OCI-LY1 (cell line): ENCODE data around the gene TOGARAM2.

Experiments used
- H2AFZ ChIP-seq: fragments of 200-600 bp; sonication (generic), shearing (Covaris generic); 2 replicates; pipeline ENCODE4 v1.6.0; 2014; ENCODE audit warnings: antibody characterized with exemption, mild to moderate bottlenecking, low read length
- H3F3A ChIP-seq: fragments of 200-600 bp; sonication (generic), shearing (Covaris generic); 2 replicates; pipeline ENCODE4 v1.6.0; 2014; ENCODE audit warnings: mild to moderate bottlenecking, antibody characterized with exemption, low read length, moderate library complexity; ENCODE audit not compliant: insufficient read depth
- H3K27ac ChIP-seq: fragments of 200-600 bp; sonication (generic); 2 replicates; pipeline ENCODE4 v1.5.1; 2014; ENCODE audit warnings: low read length, mixed run types, mild to moderate bottlenecking, low read depth; ENCODE audit not compliant: poor library complexity, severe bottlenecking
- H3K27me3 ChIP-seq: fragments of 200-600 bp; sonication (generic); 2 replicates; pipeline ENCODE4 v1.6.0; 2014; ENCODE audit warnings: antibody characterized with exemption, mild to moderate bottlenecking, low read length, moderate library complexity; ENCODE audit not compliant: insufficient read depth
- H3K36me3 ChIP-seq: fragments of 200-600 bp; sonication (generic); 2 replicates; pipeline ENCODE4 v1.6.1; 2014; ENCODE audit warnings: mild to moderate bottlenecking, antibody characterized with exemption, low read length, moderate library complexity, mixed read lengths; ENCODE audit not compliant: insufficient read depth
- H3K4me1 ChIP-seq: fragments of 200-600 bp; sonication (generic); 2 replicates; pipeline ENCODE4 v1.5.1; 2014; ENCODE audit warnings: mild to moderate bottlenecking, low read length, moderate library complexity; ENCODE audit not compliant: insufficient read depth, severe bottlenecking
- H3K4me2 ChIP-seq: fragments of 200-600 bp; sonication (generic), shearing (Covaris generic); 2 replicates; pipeline ENCODE4 v1.6.1; 2014; ENCODE audit warnings: low read length
- H3K4me3 ChIP-seq: fragments of 200-600 bp; sonication (generic); 2 replicates; pipeline ENCODE4 v1.5.1; 2014; ENCODE audit warnings: low read length, low read depth, mild to moderate bottlenecking, mixed read lengths; ENCODE audit not compliant: poor library complexity, severe bottlenecking
- H3K79me2 ChIP-seq: fragments of 200-600 bp; shearing (Covaris generic); 2 replicates; pipeline ENCODE4 v1.6.1; 2016; ENCODE audit warnings: mixed run types, low read length, mixed read lengths; ENCODE audit not compliant: insufficient read depth
- H3K9ac ChIP-seq: fragments of 200-600 bp; sonication (generic), shearing (Covaris generic); 2 replicates; pipeline ENCODE4 v1.6.1; 2014; ENCODE audit warnings: mild to moderate bottlenecking, low read length, mixed read lengths
- H3K9me2 ChIP-seq: fragments of 200-600 bp; sonication (generic), shearing (Covaris generic); 2 replicates; pipeline ENCODE4 v1.6.1; 2014; ENCODE audit warnings: low read depth, mild to moderate bottlenecking, low read length, mixed read lengths
- H3K9me3 ChIP-seq: fragments of 200-600 bp; shearing (Covaris generic); 2 replicates; pipeline ENCODE4 v1.6.1; 2014; ENCODE audit warnings: low read length, mixed read lengths
- H4K20me1 ChIP-seq: fragments of 200-600 bp; sonication (generic), shearing (Covaris generic); 2 replicates; pipeline ENCODE4 v1.6.0; 2016; ENCODE audit warnings: mild to moderate bottlenecking, low read length; ENCODE audit not compliant: insufficient read depth
- CTCF ChIP-seq: fragments of 200-600 bp; sonication (generic), shearing (Covaris generic); IDR thresholded peaks from 2 replicates; pipeline ENCODE4 v1.5.1; 2017; ENCODE audit warnings: mild to moderate bottlenecking, antibody characterized with exemption, low read length, moderate library complexity, mixed read lengths
- EZH2 ChIP-seq: fragments of 200-600 bp; sonication (generic), shearing (Covaris generic); IDR thresholded peaks from 2 replicates; pipeline ENCODE4 v1.8.0; 2017; ENCODE audit warnings: borderline replicate concordance, mixed run types, mild to moderate bottlenecking, antibody characterized with exemption, low read length, moderate library complexity, mixed read lengths

Gene TOGARAM2

GRCh38 chr2:28981016-28981441, at the start of gene TOGARAM2:
TSS of gene TOGARAM2 (plus strand) at chr2:28981298. CDS start at chr2:28994835, 13,537 bp downstream.
- no peaks in the 10 kb centered on the region for H3F3A ChIP-seq
- H3K4me3 ChIP-seq: no peak within 1 kb of the TSS
- H3K9ac ChIP-seq: no peak within 1 kb of the TSS
- no peak within 1 kb of the TSS for H2AFZ ChIP-seq
- H3K9me2 ChIP-seq: no peaks in the 10 kb centered on the region
- no peaks in the 10 kb centered on the region for H3K27me3 ChIP-seq
- no peaks in the 10 kb centered on the region for H4K20me1 ChIP-seq
- TF ChIP-seq EZH2 (no peak), CTCF (no peak)
- no peaks in the 10 kb centered on the region for H3K36me3 ChIP-seq
- H3K79me2 ChIP-seq: no peaks in the 10 kb centered on the region
- no peak within 1 kb of the TSS for H3K4me2 ChIP-seq
- H3K4me1 ChIP-seq: no peaks in the 10 kb centered on the region
- H3K9me3 ChIP-seq: no peaks in the 10 kb centered on the region
- H3K27ac ChIP-seq: no peak within 1 kb of the TSS

- no peak overlapping the region for H2AFZ ChIP-seq
- H4K20me1 ChIP-seq: no peaks in the 10 kb centered on the region
- H3K9me3 ChIP-seq: no peaks in the 10 kb centered on the region
- H3K4me2 ChIP-seq: no peak overlapping the region
- TF ChIP-seq EZH2: no peak
- TF ChIP-seq CTCF: no peak
- no peak overlapping the region for H3K4me3 ChIP-seq
- no peaks in the 10 kb centered on the region for H3K79me2 ChIP-seq
- H3K9ac ChIP-seq: no peak overlapping the region
- H3K9me2 ChIP-seq: no peaks in the 10 kb centered on the region
- H3K27me3 ChIP-seq: no peaks in the 10 kb centered on the region
- peaks cover 99% of the 10 kb centered on the region for H3K36me3 ChIP-seq
- no peak overlapping the region for H3K27ac ChIP-seq
- H3F3A ChIP-seq: no peaks in the 10 kb centered on the region
- no peaks in the 10 kb centered on the region for H3K4me1 ChIP-seq
Observed at GRCh38 chr2:28934769-28935168, 46.3 kb upstream of the TOGARAM2 start.

- Histone ChIP-seq H2AFZ (no peak overlapping the region), H3K27me3 (no peaks in the 10 kb centered on the region), H3K4me1 (no peaks in the 10 kb centered on the region), H3K9me3 (no peaks in the 10 kb centered on the region), H3K9ac (no peak overlapping the region), H3K36me3 (peaks cover 96% of the 10 kb centered on the region), H3K4me3 (no peak overlapping the region), H3K79me2 (no peaks in the 10 kb centered on the region), H3K4me2 (no peak overlapping the region), H3K9me2 (no peaks in the 10 kb centered on the region), H3F3A (no peaks in the 10 kb centered on the region), H4K20me1 (no peaks in the 10 kb centered on the region), H3K27ac (no peak overlapping the region)
- TF ChIP-seq CTCF (no peak), EZH2 (no peak)
Observed at GRCh38 chr2:28941008-28941407, 40.1 kb upstream of the TOGARAM2 start.
